Right lung (tissue), 5 donors: ENCODE results near the gene CCDC40. TPM values are rescaled to one million over a fixed set of nuclear protein-coding genes. Genes with fewer than 3 reads are reported as not detected.
A peak's percentile ranks its signal among the peaks of the same experiment; 100 is the strongest.

ENCODE experiments used
- DNase-seq, 2 donors: peaks; one replicate each; pipeline ENCODE4 v3.0.0-alpha.2; 2013
- polyA plus RNA-seq, 5 donors: library from polyadenylated mRNA; unstranded; fragments of 120-200 nt; gene quantifications; one replicate each; pipeline versions ENCODE4 v1.2.1 to v1.2.3, GENCODE V29; 2013; ENCODE audit warnings: inconsistent platforms in 1 of 5, low replicate concordance in 1 of 5; ENCODE audit not compliant: insufficient read length in 5 of 5, insufficient read depth in 1 of 5

CCDC40 gene
- polyA plus RNA-seq, 5 donors = 7.2 to 17.2 (median 13.6) TPM

- DNase-seq = no peak
These were observed 63.0 kb downstream of the CCDC40 start for GRCh38 chr17:80099291-80100034.

- no peak for DNase-seq
These were observed 63.5 kb downstream of the CCDC40 start for GRCh38 chr17:80100035-80100323.

- DNase-seq = peak; percentile 89 to 91
These were observed 64.8 kb downstream of the CCDC40 start, which contains the start of gene GAA for GRCh38 chr17:80101011-80101945. Gene GAA (plus strand): TSS chr17:80101581. CDS start chr17:80104587, 3,006 bp downstream.

GRCh38 chr17:80101946-80102663, 65.7 kb downstream of the CCDC40 start:
- no peak for DNase-seq

- no peak for DNase-seq
These were observed 66.4 kb downstream of the CCDC40 start for GRCh38 chr17:80102664-80103448.

GRCh38 chr17:80103449-80104085, 67.1 kb downstream of the CCDC40 start:
- no peak for DNase-seq

GRCh38 chr17:80104321-80104955, 68.0 kb downstream of the CCDC40 start:
- DNase-seq = peak in 1 of 2 donors; percentile 31

- DNase-seq = no peak
These were observed 68.5 kb downstream of the CCDC40 start for GRCh38 chr17:80104956-80105375.

- peak in 1 of 2 donors; percentile 59 for DNase-seq
These were observed 69.3 kb downstream of the CCDC40 start for GRCh38 chr17:80105762-80106161.

- DNase-seq = no peak
These were observed 69.7 kb downstream of the CCDC40 start for GRCh38 chr17:80106176-80106575.

GRCh38 chr17:80106751-80107150, 70.3 kb downstream of the CCDC40 start:
- DNase-seq = no peak

- DNase-seq = no peak
These were observed 71.0 kb downstream of the CCDC40 start for GRCh38 chr17:80107231-80108021.

GRCh38 chr17:80108036-80108971, 71.9 kb downstream of the CCDC40 start:
- no peak for DNase-seq

- DNase-seq = no peak
These were observed 72.7 kb downstream of the CCDC40 start for GRCh38 chr17:80109066-80109660.

- DNase-seq = no peak
These were observed 73.4 kb downstream of the CCDC40 start for GRCh38 chr17:80109713-80110446.

GRCh38 chr17:80110447-80110812, 74.0 kb downstream of the CCDC40 start:
- no peak for DNase-seq
